Fibroblast of gingiva (primary cell): ENCODE data around the gene ALDOA.
"Not testable (repeated sequence)": the region's sequence is repeated elsewhere in the genome, so short reads cannot be mapped to it uniquely, and the experiment has no call there.

Experiments used
- DNase-seq: peaks from one replicate; pipeline ENCODE4 v3.0.0-alpha.2; 2011; ENCODE audit warnings: low read depth

Gene ALDOA

GRCh38 chr16:30065102-30065942, at the start of gene ALDOA:
Gene ALDOA, plus strand, starts transcription at chr16:30065760. Its CDS starts 1,138 bp downstream, at chr16:30066898.
- peak; percentile 99 for DNase-seq

GRCh38 chr16:30016555-30017276, 48.8 kb upstream of the ALDOA start:
- DNase-seq, result no peak

- DNase-seq, result no peak
These were observed 48.3 kb upstream of the ALDOA start for GRCh38 chr16:30017277-30017656.

GRCh38 chr16:30017937-30018336, 47.6 kb upstream of the ALDOA start:
- DNase-seq, result not testable (repeated sequence)

GRCh38 chr16:30018731-30019158, 46.8 kb upstream of the ALDOA start:
- DNase-seq, result no peak

GRCh38 chr16:30022887-30023286, 42.7 kb upstream of the ALDOA start, which contains the start of gene C16orf92:
Gene C16orf92, plus strand, starts transcription at chr16:30023198. Its CDS starts 143 bp downstream, at chr16:30023341.
- no peak for DNase-seq

- DNase-seq, result no peak
These were observed 42.0 kb upstream of the ALDOA start for GRCh38 chr16:30023586-30023985.

- DNase-seq, result no peak
These were observed 41.1 kb upstream of the ALDOA start for GRCh38 chr16:30024451-30024850.

- DNase-seq, result no peak
These were observed 40.4 kb upstream of the ALDOA start for GRCh38 chr16:30025156-30025555.

- no peak for DNase-seq
These were observed 40.0 kb upstream of the ALDOA start for GRCh38 chr16:30025574-30025973.

GRCh38 chr16:30026449-30026848, 39.1 kb upstream of the ALDOA start:
- DNase-seq, result no peak

GRCh38 chr16:30027588-30028437, 37.7 kb upstream of the ALDOA start:
- no peak for DNase-seq

- DNase-seq, result no peak
These were observed 37.0 kb upstream of the ALDOA start for GRCh38 chr16:30028438-30029076.

GRCh38 chr16:30030011-30030685, 35.4 kb upstream of the ALDOA start:
- no peak for DNase-seq

GRCh38 chr16:30030841-30031413, 34.6 kb upstream of the ALDOA start, which contains the start of gene TLCD3B:
Gene TLCD3B, minus strand, starts transcription at chr16:30031271. Its CDS starts 744 bp downstream, at chr16:30030527.
- no peak for DNase-seq

- DNase-seq, result no peak
These were observed 34.1 kb upstream of the ALDOA start for GRCh38 chr16:30031477-30031918.

- peak; percentile 40 for DNase-seq
These were observed 33.3 kb upstream of the ALDOA start for GRCh38 chr16:30032083-30032819.

GRCh38 chr16:30033270-30033669, 32.3 kb upstream of the ALDOA start:
- DNase-seq, result no peak

- DNase-seq, result no peak
These were observed 25.3 kb upstream of the ALDOA start for GRCh38 chr16:30040221-30040620.

- DNase-seq, result not testable (repeated sequence)
These were observed 24.9 kb upstream of the ALDOA start for GRCh38 chr16:30040690-30041089.
